Caco-2 (cell line): ENCODE data around the gene TMEM35B. TPM values are rescaled to one million over a fixed set of nuclear protein-coding genes. Genes with fewer than 3 reads are reported as not detected.

Experiments used
- BruUV-seq: library from RNA; stranded (reverse); fragments of 400-500 nt; replicated peaks from 2 replicates; lab custom pipeline; 2021; lab: Mats Ljungman, UMichigan
- CTCF ChIA-PET: fragments of 300-600 bp; sonication (Branson Sonifier 250); formaldehyde crosslinking; loops from one replicate; lab custom pipeline; 2022; ENCODE audit warnings: antibody characterized with exemption; lab: Charles Lee
- POLR2A ChIA-PET: fragments of 300-600 bp; sonication (Branson Sonifier 250); formaldehyde crosslinking; loops from one replicate; lab custom pipeline; 2022; ENCODE audit warnings: antibody characterized with exemption; lab: Charles Lee
- DNase-seq, 2 experiments: peaks; one replicate each; pipeline versions ENCODE4 v3.0.0 to v3.0.0-alpha.2; 2020 to 2022
- H3K27me3 ChIP-seq: replicated peaks from 2 replicates; pipeline ENCODE4 v1.6.0; 2011; ENCODE audit warnings: low read length; ENCODE audit not compliant: control insufficient read depth, insufficient read depth
- H3K36me3 ChIP-seq: 2 replicates; pipeline ENCODE4 v1.5.1; 2011; ENCODE audit warnings: low read length; ENCODE audit not compliant: control insufficient read depth, insufficient read depth
- H3K4me1 ChIP-seq: fragments of 250-450 bp; sonication (Bioruptor Pico); 2 replicates; pipeline ENCODE4 v1.5.1; 2020; ENCODE audit warnings: mild to moderate bottlenecking
- H3K4me3 ChIP-seq: 2 replicates; pipeline ENCODE4 v1.5.1; 2011; ENCODE audit warnings: low read depth, mild to moderate bottlenecking, control low read depth, low read length
- H3K9me3 ChIP-seq: fragments of 250-450 bp; sonication (Bioruptor Pico); 2 replicates; pipeline ENCODE4 v1.5.1; 2020; ENCODE audit warnings: mild to moderate bottlenecking, moderate library complexity
- H3K27ac Mint-ChIP-seq: one replicate; pipeline ENCODE4 v1.8.0; 2022; ENCODE audit warnings: mixed read lengths; ENCODE audit not compliant: unreplicated experiment
- H3K27me3 Mint-ChIP-seq: one replicate; pipeline ENCODE4 v1.8.0; 2022; ENCODE audit warnings: mixed read lengths; ENCODE audit not compliant: insufficient read depth, unreplicated experiment
- H3K36me3 Mint-ChIP-seq: one replicate; pipeline ENCODE4 v1.8.0; 2022; ENCODE audit warnings: mild to moderate bottlenecking, mixed read lengths; ENCODE audit not compliant: insufficient read depth, unreplicated experiment
- H3K4me1 Mint-ChIP-seq: one replicate; pipeline ENCODE4 v1.8.0; 2022; ENCODE audit warnings: low read depth, mixed read lengths; ENCODE audit not compliant: unreplicated experiment
- H3K4me3 Mint-ChIP-seq: one replicate; pipeline ENCODE4 v1.8.0; 2022; ENCODE audit warnings: mild to moderate bottlenecking, moderate library complexity, mixed read lengths; ENCODE audit not compliant: unreplicated experiment
- H3K9me3 Mint-ChIP-seq: one replicate; pipeline ENCODE4 v1.8.0; 2022; ENCODE audit warnings: mixed read lengths; ENCODE audit not compliant: unreplicated experiment
- CTCF ChIP-seq, 2 experiments: fragments of 200-600 bp in 1 of 2; IDR thresholded peaks; 1 replicate in 1 of 2; 2 replicates in 1 of 2; pipeline versions ENCODE4 v1.5.1 to v1.8.0; 2011 to 2022; ENCODE audit warnings: antibody characterized with exemption in 1 of 2, control low read depth in 1 of 2, inconsistent platforms in 1 of 2, low read depth in 1 of 2, low read length in 1 of 2, mild to moderate bottlenecking in 1 of 2, moderate library complexity in 1 of 2; ENCODE audit not compliant: insufficient read depth in 1 of 2, severe bottlenecking in 1 of 2, unreplicated experiment in 1 of 2
- intact Hi-C: fragments of 100-400 bp; cut with micrococcal nuclease; formaldehyde crosslinking; loops from one replicate; pipeline ENCODE4 v1.10.0; 2022; ENCODE audit not compliant: unreplicated experiment
- total RNA-seq: library from RNA; stranded (reverse); gene quantifications from 2 replicates; pipeline ENCODE4 v1.2.3, GENCODE V29; 2022

The TMEM35B gene
- total RNA-seq, 1 experiment from 2014 or later, result 13.9 TPM

GRCh38 chr1:34974626-34975025, 10.5 kb downstream of the TMEM35B start:
- Histone ChIP-seq H3K4me3 (no peak overlapping the region), H3K27me3 (no peaks in the 10 kb centered on the region), H3K36me3 (no peaks in the 10 kb centered on the region), H3K9me3 (no peaks in the 10 kb centered on the region), H3K4me1 (no peaks in the 10 kb centered on the region)
- POLR2A ChIA-PET, result no interaction called here
- Mint-ChIP-seq H3K27me3 (no peaks in the 10 kb centered on the region), H3K4me3 (no peak overlapping the region), H3K27ac (no peak overlapping the region), H3K4me1 (no peaks in the 10 kb centered on the region), H3K36me3 (no peaks in the 10 kb centered on the region), H3K9me3 (no peaks in the 10 kb centered on the region)
- no TSS peak for BruUV-seq
- intact Hi-C loops, result no loop called here
- CTCF ChIA-PET, result no interaction called here
- DNase-seq, result no peak
- no peak for TF ChIP-seq CTCF (IDR thresholded peaks at IDR 0.05; ENCODE audit: insufficient read depth in 1 of 2, low read depth in 1 of 2, low read length in 1 of 2, severe bottlenecking in 1 of 2, unreplicated experiment in 1 of 2)

- intact Hi-C loops, result no loop called here
- Histone ChIP-seq H3K9me3 (no peaks in the 10 kb centered on the region), H3K27me3 (no peaks in the 10 kb centered on the region), H3K4me1 (no peaks in the 10 kb centered on the region), H3K36me3 (no peaks in the 10 kb centered on the region), H3K4me3 (no peak overlapping the region)
- no peak for DNase-seq
- no TSS peak for BruUV-seq
- Mint-ChIP-seq H3K27me3 (no peaks in the 10 kb centered on the region), H3K9me3 (no peaks in the 10 kb centered on the region), H3K4me1 (no peaks in the 10 kb centered on the region), H3K4me3 (no peak overlapping the region), H3K36me3 (no peaks in the 10 kb centered on the region), H3K27ac (no peak overlapping the region)
- no peak for TF ChIP-seq CTCF (IDR thresholded peaks at IDR 0.05; ENCODE audit: insufficient read depth in 1 of 2, low read depth in 1 of 2, low read length in 1 of 2, severe bottlenecking in 1 of 2, unreplicated experiment in 1 of 2)
- CTCF ChIA-PET, result no interaction called here
- POLR2A ChIA-PET, result no interaction called here
Measured at GRCh38 chr1:34973326-34973725, 11.8 kb downstream of the TMEM35B start.

GRCh38 chr1:34970829-34971228, 14.3 kb downstream of the TMEM35B start:
- no peak overlapping the region for H3K4me3 Mint-ChIP-seq

More at GRCh38 chr1:34970829-34971228, 14.3 kb downstream of the TMEM35B start:
- ChIA-PET CTCF (no interaction called here), POLR2A (no interaction called here)
- no peak overlapping the region for H3K4me3 ChIP-seq
- intact Hi-C loops, result no loop called here
- no TSS peak for BruUV-seq
- no peaks in the 10 kb centered on the region for H3K4me1 ChIP-seq
- H3K4me1 Mint-ChIP-seq, result no peaks in the 10 kb centered on the region
- H3K36me3 ChIP-seq, result no peaks in the 10 kb centered on the region
- no peaks in the 10 kb centered on the region for H3K9me3 Mint-ChIP-seq
- no peak overlapping the region for H3K27ac Mint-ChIP-seq
- DNase-seq, result no peak
- no peaks in the 10 kb centered on the region for H3K9me3 ChIP-seq
- no peaks in the 10 kb centered on the region for H3K27me3 Mint-ChIP-seq
- H3K36me3 Mint-ChIP-seq, result no peaks in the 10 kb centered on the region
- no peaks in the 10 kb centered on the region for H3K27me3 ChIP-seq
- no peak for TF ChIP-seq CTCF (IDR thresholded peaks at IDR 0.05; ENCODE audit: insufficient read depth in 1 of 2, low read depth in 1 of 2, low read length in 1 of 2, severe bottlenecking in 1 of 2, unreplicated experiment in 1 of 2)
